Stimulated activated CD4-positive, alpha-beta T cell treated with anti-CD3 and anti-CD28 coated beads, Interleukin-2, amount 100 ng/mL, for 48 hours (primary cell): ENCODE measurements around the gene ZNF280B.
"Not testable (repeated sequence)": the region's sequence is repeated elsewhere in the genome, so short reads cannot be mapped to it uniquely, and the experiment has no call there.

Source experiments
- DNase-seq, 2 donors: peaks; one replicate each; pipeline ENCODE4 v3.0.0-alpha.2; 2020

ZNF280B gene

GRCh38 chr22:22462813-22463567 is 45.6 kb downstream of the ZNF280B start:
- no peak for DNase-seq

GRCh38 chr22:22461583-22461982 is 47.0 kb downstream of the ZNF280B start:
- DNase-seq = no peak

GRCh38 chr22:22461111-22461510 is 47.4 kb downstream of the ZNF280B start:
- DNase-seq = no peak

- DNase-seq = no peak
Observed at GRCh38 chr22:22460635-22461034, 47.9 kb downstream of the ZNF280B start.

- DNase-seq = no peak
Observed at GRCh38 chr22:22460060-22460459, 48.5 kb downstream of the ZNF280B start.

- DNase-seq = no peak
Observed at GRCh38 chr22:22458896-22459588, 49.5 kb downstream of the ZNF280B start.

- DNase-seq = no peak
Observed at GRCh38 chr22:22458387-22458786, 50.2 kb downstream of the ZNF280B start.

- no peak for DNase-seq
Observed at GRCh38 chr22:22454997-22455396, 53.5 kb downstream of the ZNF280B start.

- DNase-seq = no peak
Observed at GRCh38 chr22:22452996-22453686, 55.4 kb downstream of the ZNF280B start.

GRCh38 chr22:22452211-22452610 is 56.3 kb downstream of the ZNF280B start:
- DNase-seq = no peak

- no peak for DNase-seq
Observed at GRCh38 chr22:22450343-22450839, 58.2 kb downstream of the ZNF280B start.

- no peak for DNase-seq
Observed at GRCh38 chr22:22449819-22450218, 58.7 kb downstream of the ZNF280B start.

- DNase-seq = no peak
Observed at GRCh38 chr22:22446517-22446916, 62.0 kb downstream of the ZNF280B start.

GRCh38 chr22:22444007-22444589 is 64.4 kb downstream of the ZNF280B start:
- not testable (repeated sequence) for DNase-seq

GRCh38 chr22:22442928-22443709 is 65.4 kb downstream of the ZNF280B start:
- no peak for DNase-seq

- not testable (repeated sequence) for DNase-seq
Observed at GRCh38 chr22:22441626-22442025, 66.9 kb downstream of the ZNF280B start.

- no peak for DNase-seq
Observed at GRCh38 chr22:22440188-22440587, 68.4 kb downstream of the ZNF280B start.
